ENCODE data around the gene RBM15. TPM values are rescaled to one million over a fixed set of nuclear protein-coding genes. Genes with fewer than 3 reads are reported as not detected.

Gene RBM15
- total RNA-seq, 1 experiment from 2014 or later: 32.1 TPM

DNA sequence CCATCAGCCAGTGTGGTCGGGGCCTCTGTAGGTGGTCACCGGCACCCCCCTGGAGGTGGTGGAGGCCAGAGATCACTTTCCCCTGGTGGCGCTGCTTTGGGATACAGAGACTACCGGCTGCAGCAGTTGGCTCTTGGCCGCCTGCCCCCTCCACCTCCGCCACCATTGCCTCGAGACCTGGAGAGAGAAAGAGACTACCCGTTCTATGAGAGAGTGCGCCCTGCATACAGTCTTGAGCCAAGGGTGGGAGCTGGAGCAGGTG is 961 bp downstream of the RBM15 start:
- Histone ChIP-seq H3K4me1 (ENCODE audit: control insufficient read depth, insufficient read depth, low read length) (peaks cover 33% of the 10 kb centered on the region), H3K9me3 (ENCODE audit: control insufficient read depth, insufficient read depth, low read depth, low read length) (no peaks in the 10 kb centered on the region), H3K27me3 (ENCODE audit: control insufficient read depth, insufficient read depth, low read length) (no peaks in the 10 kb centered on the region), H3K27ac (ENCODE audit: low read length) (peak overlapping the region; percentile 86), H3K4me3 (ENCODE audit: low read depth in 2 of 2, low read length in 2 of 2) (peak overlapping the region; percentile 82 to 88), H3K36me3 (ENCODE audit: control insufficient read depth, insufficient read depth, low read length) (peaks cover 14% of the 10 kb centered on the region)
- ChIA-PET CTCF (no interaction called here), POLR2A (no interaction called here)
- no TSS peak for BruUV-seq (replicated peaks)
- ATAC-seq: no peak
- in situ Hi-C loops (cut with HindIII; ENCODE audit: low pct_unique_long_range_greater_than_20kb, low sequenced_read_pairs): no loop called here
- DNase-seq (ENCODE audit: low read depth, low spot score): no peak
- TF ChIP-seq, protein P1, sequence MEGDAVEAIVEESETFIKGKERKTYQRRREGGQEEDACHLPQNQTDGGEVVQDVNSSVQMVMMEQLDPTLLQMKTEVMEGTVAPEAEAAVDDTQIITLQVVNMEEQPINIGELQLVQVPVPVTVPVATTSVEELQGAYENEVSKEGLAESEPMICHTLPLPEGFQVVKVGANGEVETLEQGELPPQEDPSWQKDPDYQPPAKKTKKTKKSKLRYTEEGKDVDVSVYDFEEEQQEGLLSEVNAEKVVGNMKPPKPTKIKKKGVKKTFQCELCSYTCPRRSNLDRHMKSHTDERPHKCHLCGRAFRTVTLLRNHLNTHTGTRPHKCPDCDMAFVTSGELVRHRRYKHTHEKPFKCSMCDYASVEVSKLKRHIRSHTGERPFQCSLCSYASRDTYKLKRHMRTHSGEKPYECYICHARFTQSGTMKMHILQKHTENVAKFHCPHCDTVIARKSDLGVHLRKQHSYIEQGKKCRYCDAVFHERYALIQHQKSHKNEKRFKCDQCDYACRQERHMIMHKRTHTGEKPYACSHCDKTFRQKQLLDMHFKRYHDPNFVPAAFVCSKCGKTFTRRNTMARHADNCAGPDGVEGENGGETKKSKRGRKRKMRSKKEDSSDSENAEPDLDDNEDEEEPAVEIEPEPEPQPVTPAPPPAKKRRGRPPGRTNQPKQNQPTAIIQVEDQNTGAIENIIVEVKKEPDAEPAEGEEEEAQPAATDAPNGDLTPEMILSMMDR (IDR thresholded peaks at IDR 0.05): no peak
- TF ChIP-seq SIN3A (IDR thresholded peaks at IDR 0.05; ENCODE audit: borderline replicate concordance, insufficient read depth, low read depth, low read length): no peak
- TF ChIP-seq, protein P2, sequence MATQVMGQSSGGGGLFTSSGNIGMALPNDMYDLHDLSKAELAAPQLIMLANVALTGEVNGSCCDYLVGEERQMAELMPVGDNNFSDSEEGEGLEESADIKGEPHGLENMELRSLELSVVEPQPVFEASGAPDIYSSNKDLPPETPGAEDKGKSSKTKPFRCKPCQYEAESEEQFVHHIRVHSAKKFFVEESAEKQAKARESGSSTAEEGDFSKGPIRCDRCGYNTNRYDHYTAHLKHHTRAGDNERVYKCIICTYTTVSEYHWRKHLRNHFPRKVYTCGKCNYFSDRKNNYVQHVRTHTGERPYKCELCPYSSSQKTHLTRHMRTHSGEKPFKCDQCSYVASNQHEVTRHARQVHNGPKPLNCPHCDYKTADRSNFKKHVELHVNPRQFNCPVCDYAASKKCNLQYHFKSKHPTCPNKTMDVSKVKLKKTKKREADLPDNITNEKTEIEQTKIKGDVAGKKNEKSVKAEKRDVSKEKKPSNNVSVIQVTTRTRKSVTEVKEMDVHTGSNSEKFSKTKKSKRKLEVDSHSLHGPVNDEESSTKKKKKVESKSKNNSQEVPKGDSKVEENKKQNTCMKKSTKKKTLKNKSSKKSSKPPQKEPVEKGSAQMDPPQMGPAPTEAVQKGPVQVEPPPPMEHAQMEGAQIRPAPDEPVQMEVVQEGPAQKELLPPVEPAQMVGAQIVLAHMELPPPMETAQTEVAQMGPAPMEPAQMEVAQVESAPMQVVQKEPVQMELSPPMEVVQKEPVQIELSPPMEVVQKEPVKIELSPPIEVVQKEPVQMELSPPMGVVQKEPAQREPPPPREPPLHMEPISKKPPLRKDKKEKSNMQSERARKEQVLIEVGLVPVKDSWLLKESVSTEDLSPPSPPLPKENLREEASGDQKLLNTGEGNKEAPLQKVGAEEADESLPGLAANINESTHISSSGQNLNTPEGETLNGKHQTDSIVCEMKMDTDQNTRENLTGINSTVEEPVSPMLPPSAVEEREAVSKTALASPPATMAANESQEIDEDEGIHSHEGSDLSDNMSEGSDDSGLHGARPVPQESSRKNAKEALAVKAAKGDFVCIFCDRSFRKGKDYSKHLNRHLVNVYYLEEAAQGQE (IDR thresholded peaks at IDR 0.05; ENCODE audit: insufficient read depth in 1 of 2, low read depth in 2 of 2, low read length in 1 of 2): no peak
- TF ChIP-seq TCF7L2 (IDR thresholded peaks at IDR 0.05; ENCODE audit: low read depth, low read length): no peak
- TF ChIP-seq POLR2AphosphoS5 (IDR thresholded peaks at IDR 0.05; ENCODE audit: low read depth, low read length): no peak
- intact Hi-C loops (cut with micrococcal nuclease; ENCODE audit: unreplicated experiment): no loop called here

DNA sequence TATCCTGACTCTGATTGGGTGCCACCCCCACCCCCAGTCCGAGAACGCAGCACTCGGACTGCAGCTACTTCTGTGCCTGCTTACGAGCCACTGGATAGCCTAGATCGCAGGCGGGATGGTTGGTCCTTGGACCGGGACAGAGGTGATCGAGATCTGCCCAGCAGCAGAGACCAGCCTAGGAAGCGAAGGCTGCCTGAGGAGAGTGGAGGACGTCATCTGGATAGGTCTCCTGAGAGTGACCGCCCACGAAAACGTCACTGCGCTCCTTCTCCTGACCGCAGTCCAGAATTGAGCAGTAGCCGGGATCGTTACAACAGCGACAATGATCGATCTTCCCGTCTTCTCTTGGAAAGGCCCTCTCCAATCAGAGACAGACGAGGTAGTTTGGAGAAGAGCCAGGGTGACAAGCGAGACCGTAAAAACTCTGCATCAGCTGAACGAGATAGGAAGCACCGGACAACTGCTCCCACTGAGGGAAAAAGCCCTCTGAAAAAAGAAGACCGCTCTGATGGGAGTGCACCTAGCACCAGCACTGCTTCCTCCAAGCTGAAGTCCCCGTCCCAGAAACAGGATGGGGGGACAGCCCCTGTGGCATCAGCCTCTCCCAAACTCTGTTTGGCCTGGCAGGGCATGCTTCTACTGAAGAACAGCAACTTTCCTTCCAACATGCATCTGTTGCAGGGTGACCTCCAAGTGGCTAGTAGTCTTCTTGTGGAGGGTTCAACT is 2.1 kb downstream of the RBM15 start:
- POLR2A ChIA-PET: no interaction called here

More for the DNA sequence above, 2.1 kb downstream of the RBM15 start:
- Histone ChIP-seq H3K27me3 (ENCODE audit: control insufficient read depth, insufficient read depth, low read length) (no peaks in the 10 kb centered on the region), H3K27ac (ENCODE audit: low read length) (peak overlapping the region; percentile 86), H3K36me3 (ENCODE audit: control insufficient read depth, insufficient read depth, low read length) (peaks cover 23% of the 10 kb centered on the region), H3K9me3 (ENCODE audit: control insufficient read depth, insufficient read depth, low read depth, low read length) (no peaks in the 10 kb centered on the region), H3K4me1 (ENCODE audit: control insufficient read depth, insufficient read depth, low read length) (peaks cover 34% of the 10 kb centered on the region), H3K4me3 (ENCODE audit: low read depth in 2 of 2, low read length in 2 of 2) (peak overlapping the region; percentile 82 to 88)
- no TSS peak for BruUV-seq (replicated peaks)
- ATAC-seq: no peak
- DNase-seq (ENCODE audit: low read depth, low spot score): no peak
- no peak for TF ChIP-seq SIN3A (IDR thresholded peaks at IDR 0.05; ENCODE audit: borderline replicate concordance, insufficient read depth, low read depth, low read length)
- TF ChIP-seq, protein P2 (IDR thresholded peaks at IDR 0.05; ENCODE audit: insufficient read depth in 1 of 2, low read depth in 2 of 2, low read length in 1 of 2): no peak
- no peak for TF ChIP-seq POLR2AphosphoS5 (IDR thresholded peaks at IDR 0.05; ENCODE audit: low read depth, low read length)
- TF ChIP-seq TCF7L2 (IDR thresholded peaks at IDR 0.05; ENCODE audit: low read depth, low read length): no peak
- TF ChIP-seq, protein P1 (IDR thresholded peaks at IDR 0.05): no peak
- intact Hi-C loops (cut with micrococcal nuclease; ENCODE audit: unreplicated experiment): no loop called here
- in situ Hi-C loops (cut with HindIII; ENCODE audit: low pct_unique_long_range_greater_than_20kb, low sequenced_read_pairs): no loop called here
- CTCF ChIA-PET: no interaction called here
